NCI-H226 (cell line): ENCODE measurements around the gene GFRA1.

ENCODE experiments used
- DNase-seq: peaks from one replicate; pipeline ENCODE4 v3.0.0-alpha.2; 2015

GFRA1 gene

GRCh38 chr10:116155191-116155590, 117.8 kb downstream of the GFRA1 start:
- DNase-seq: no peak

DNA sequence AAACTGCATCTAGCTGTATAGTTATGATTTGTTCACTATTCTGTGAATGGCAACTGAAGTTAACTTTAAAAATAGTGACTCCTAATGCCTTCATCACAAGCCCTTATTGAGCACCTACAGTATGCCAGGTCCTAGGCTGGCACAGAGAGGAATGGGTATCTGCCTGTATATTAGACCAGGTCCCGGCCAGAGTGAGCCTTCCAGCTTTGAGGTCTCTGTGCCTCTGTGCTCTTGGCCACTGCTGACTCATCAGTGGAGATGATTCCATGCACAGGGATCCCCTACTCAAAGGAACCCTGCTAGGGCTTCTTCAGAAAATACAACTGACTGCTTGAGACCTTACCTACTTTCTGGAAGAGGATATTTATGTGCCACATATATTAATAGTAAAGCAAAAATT, 118.4 kb downstream of the GFRA1 start:
- DNase-seq: no peak

GRCh38 chr10:116151076-116151475, 121.9 kb downstream of the GFRA1 start:
- DNase-seq: no peak

GRCh38 chr10:116150606-116151005, 122.4 kb downstream of the GFRA1 start:
- DNase-seq: no peak

DNA sequence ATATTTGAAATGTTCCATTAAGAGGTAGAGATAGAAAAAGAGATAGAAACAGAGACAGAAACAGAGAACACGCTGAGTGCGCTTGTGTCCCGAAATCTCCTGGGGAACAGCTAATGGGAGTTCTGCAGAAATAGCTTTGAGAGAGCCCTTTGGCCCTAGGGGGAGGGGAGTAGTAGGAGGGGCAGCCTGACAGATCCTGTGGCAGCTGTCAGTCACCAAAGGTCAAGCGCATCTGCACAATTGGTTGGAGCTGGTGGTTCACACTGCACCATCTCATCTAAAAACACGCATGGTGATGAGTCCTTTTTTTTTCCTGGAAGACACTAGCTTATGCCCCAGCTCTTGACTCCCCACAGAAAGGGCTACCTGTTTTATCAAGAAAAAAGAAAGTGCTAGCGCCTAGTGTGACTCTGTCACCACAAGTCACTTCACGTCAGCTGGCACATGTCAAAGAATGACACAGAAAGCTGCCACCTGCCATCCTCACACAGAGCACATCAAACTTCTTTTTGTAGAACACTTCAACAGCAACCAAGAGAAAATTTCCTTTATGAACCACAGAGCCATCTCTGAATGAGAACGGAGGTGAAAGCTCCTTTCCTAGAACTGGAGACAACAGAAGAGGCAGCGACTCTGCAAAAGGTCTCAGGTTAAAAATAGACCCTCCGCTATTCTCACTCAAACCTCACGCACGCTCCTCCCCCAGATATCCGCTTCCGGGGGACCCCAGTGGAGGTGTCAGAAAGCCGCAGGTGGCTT, 125.7 kb downstream of the GFRA1 start:
- DNase-seq: no peak

DNA sequence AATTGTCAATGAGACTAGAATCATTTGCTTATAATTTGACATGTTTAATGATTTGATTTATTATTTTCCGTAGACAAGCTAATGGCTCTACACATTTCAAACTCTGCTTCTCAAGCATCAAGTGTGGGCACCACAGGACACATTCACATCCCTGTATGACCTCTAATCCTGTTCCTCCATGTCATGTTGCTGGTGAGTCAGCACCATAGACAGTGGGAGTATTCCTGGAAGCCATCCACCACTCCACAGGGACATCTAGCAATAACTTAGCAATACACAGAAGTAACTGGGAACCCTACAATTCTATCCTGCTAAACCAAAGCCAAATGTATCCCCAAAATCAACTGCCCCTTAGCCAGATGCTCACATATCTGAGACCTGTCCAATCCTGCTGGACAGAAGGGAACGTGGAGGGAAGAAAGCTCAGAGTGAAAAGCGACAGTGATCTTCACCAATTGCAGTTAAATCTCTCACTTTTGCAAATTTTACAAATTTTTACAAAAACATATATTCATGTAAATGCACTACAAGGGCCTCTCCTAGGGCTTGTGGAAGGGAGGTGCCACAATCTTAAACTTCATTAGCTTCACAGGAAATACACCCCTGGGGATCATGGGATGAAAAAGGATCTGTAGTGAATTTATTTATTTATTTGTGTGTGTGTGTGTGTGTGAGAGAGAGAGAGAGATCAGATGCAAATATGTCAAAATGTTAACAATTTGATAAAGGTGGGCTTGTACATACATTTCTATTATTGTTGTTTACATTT, 126.5 kb downstream of the GFRA1 start:
- no peak for DNase-seq

DNA sequence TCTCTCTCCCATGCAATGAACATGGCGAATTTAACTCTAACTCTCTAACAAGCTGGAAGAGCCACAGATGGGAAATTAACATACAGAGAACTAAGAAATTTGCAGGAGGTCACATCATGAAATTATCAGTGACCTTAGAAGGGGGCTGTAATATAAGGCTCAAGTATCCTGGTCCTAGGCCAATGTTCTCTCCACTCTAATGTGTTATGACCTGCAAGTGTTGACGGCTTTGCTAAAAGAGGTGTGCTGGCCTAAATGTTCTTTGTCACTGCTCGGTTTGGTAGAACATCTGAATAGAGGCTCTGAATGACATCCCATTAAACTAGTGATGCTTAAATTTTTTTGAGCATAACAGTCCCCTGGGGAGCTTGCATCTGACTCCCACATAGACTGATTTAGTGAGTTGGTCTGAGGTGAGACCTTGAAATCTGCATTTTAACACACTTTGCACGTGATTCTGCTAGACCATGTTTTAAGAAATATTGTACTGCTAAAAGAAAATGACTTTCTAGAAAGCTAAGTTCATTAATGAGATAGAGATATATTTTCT, 129.3 kb downstream of the GFRA1 start:
- DNase-seq: no peak

DNA sequence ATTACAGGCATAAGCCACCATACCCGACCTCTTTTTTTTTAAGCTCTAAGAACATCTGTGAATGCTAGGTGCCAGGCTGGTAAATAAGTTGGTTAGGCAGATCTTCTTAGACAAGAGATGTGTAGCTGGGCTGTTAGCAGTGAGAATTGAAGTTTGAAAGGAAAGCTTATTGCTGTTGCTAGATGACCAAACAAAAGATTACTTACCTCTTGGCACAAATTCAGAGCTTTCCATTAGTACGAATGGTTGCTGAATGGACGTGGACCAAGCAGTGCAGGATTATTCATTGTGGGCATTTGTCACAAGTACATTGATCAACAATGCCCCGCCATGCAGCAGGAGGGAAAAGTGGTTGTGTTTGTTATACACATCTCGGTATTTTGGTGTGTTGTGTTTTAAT, 131.2 kb downstream of the GFRA1 start:
- no peak for DNase-seq

DNA sequence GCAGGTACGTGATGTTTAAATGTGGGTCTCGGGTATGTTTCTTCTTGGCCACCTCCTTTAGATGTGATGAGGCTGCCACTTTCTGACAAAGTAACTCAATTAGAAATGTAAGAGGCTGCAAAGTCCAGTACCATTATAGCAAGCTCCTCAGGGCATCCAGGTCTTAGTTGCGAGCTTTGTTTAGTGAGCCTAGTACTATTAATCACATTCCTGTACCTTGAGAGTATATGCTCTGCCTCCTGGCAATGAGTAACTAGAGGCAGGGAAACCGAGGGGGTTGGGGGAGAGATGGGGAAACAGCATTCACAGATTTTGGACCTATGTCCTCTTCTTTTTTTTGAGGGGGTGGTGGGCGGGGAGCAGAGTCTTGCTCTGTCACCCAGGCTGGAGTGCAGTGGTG, 131.8 kb downstream of the GFRA1 start:
- DNase-seq: no peak

DNA sequence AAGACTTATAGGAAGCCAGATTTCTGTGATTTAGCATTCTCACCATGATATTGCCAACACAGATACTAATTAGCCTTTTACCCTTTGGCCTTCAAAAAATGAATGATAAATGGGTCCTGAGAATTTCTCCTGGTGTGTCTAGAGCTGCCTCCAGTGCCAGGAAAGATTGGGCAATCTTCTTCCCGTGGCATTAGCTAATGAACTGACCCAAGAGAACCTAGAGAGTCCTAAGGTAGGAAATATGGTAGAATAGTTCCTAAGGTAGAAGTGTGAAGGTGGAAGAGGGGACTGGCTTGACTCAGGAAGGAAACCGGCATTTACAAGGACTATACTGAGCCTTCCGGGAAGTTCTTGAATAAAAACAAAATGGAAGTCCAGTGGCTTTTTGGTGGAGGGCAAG, 133.1 kb downstream of the GFRA1 start:
- DNase-seq: no peak

- no peak for DNase-seq
Observed at GRCh38 chr10:116138897-116139296, 134.1 kb downstream of the GFRA1 start.

DNA sequence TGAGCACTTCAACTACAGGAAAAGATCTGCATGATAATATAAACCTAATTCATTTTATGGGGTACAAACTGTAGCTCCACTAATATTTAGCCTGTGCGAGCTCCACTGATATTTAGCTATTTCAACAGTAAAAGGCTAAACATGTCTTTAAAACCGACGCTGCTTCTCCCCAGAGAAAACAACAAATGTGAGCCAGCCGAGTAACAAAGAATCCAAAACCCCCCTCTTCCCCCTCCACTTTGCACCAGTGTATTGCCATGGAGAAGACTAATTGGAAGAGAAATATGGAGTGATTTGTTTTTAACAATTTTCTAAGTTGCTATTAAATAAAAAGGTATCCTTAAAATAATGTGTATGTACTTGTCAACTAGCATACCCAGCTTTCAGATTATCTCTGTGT, 136.7 kb downstream of the GFRA1 start:
- no peak for DNase-seq

DNA sequence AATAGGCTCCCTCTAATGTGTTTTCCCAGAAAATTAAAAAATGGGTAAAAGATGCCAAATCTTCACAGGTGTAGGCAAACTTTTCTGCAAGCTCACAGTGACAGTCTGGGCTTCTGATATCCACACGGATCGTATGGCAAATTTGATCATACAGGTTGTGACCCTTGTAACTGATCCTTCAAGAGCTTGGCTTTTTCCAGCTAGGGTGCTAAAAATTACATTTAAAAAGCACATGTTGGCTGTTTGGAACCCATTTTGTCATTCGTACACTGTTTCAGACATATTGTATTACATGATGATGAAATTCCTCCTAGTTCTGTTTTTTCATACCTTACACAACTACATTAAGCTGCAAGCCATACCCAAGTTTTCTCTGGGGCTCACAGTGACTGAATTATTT, 138.7 kb downstream of the GFRA1 start:
- no peak for DNase-seq

GRCh38 chr10:116133634-116134033, 139.4 kb downstream of the GFRA1 start:
- DNase-seq: no peak

GRCh38 chr10:116132780-116133399, 140.1 kb downstream of the GFRA1 start:
- DNase-seq: no peak

DNA sequence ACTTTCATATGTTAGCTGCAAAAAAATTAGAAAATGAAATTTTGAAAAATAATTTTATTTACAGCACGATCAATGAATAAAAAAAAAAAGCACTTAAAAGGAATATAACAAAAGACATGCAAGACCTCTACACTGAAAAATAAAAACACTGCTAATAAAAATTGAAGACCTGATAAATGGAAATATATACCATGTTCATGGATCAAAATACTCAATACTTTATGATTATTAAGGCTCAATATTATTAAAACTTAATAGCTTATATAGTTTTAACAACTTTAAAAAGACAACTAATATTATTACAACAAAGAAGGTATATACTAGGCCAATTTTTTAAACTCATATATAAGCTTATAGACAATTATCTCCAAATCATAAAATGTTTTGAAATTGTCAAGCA, 143.0 kb downstream of the GFRA1 start:
- DNase-seq: no peak

DNA sequence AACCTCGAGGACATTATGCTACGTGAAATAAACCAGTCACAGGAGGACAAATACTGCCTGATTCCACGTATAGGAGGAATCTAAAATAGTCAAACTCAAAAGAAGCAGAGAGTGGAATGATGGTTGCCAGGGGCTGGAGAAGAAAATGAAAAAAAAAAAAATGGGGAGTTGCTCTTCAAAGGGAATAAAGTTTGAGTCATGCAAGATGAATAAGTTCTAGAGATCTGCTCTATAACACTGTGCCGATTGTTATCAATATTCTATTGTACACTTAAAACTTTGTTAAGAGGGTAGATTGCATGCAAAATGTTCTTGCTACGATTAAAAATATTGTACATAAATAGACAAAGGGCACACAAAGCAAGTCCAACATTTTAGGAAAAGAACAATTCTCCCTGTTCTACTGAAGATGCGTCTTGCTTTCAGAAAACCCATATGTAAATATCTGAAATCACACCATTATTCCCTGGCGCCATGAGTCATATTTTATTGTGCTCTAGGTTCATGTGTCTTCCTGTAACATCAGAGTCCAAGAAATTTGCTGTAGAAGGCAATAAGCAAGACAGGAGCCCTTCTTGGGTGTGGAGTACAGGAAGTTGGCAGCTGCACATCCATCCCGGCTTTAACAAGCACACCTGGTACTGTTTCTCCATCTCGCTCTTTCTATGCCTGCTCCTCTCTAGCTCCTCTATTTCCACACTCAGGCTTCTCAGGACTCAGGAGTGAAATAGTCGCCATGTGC, 145.9 kb downstream of the GFRA1 start:
- DNase-seq: no peak

- no peak for DNase-seq
Observed at GRCh38 chr10:116126239-116126638, 146.8 kb downstream of the GFRA1 start.

- DNase-seq: no peak
Observed at GRCh38 chr10:116125180-116125579, 147.8 kb downstream of the GFRA1 start.

DNA sequence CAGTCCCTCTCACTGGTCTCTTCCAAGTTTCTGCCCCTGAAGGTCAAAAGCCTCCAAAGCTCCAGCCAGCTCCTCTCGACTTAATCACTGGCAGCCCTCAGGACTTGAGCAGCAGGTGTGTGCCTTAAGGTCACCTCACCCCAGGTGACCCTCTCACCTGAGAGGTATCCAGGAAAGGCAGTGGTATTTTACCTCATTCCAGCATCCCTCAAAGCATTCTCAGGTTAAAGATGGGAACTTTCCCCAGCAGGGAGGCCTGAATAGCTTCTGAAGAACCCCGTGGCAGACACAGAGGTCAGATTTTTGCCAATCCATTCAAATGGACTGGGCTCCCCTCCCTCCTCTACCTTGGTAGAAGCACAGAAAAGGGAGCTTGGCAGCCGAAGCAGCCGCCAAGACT, 148.2 kb downstream of the GFRA1 start:
- DNase-seq: no peak

DNA sequence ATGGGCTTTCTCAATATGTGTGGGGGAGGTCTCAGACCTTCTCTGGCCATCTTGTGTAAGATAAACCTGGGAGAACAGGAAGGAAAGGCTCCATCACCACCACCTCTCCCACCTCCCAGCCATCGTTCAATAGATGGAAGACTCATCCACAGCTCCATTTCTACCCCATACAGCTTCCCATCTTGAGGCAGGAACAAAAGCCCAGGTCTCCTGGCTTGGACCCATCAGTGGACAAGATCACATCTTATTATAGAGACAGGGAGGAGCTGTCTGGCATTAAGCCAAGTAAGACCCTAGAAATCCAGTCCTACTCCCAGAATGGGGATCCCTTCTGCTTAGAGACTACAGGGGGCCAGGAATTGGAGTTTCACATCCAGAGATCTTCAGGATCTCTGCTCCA, 150.3 kb downstream of the GFRA1 start:
- no peak for DNase-seq

GRCh38 chr10:116121640-116122525, 151.1 kb downstream of the GFRA1 start:
- DNase-seq: no peak
